HEK293 (cell line): ENCODE measurements around the gene TAGLN.
A peak's percentile ranks its signal among the peaks of the same experiment; 100 is the strongest.

Source experiments
- CTCF ChIA-PET: fragments of 350-600 bp; formaldehyde crosslinking; extraction: SDS; loops from one replicate; lab custom pipeline; 2021; ENCODE audit warnings: antibody characterized with exemption; lab: Yijun Ruan, JAX
- POLR2A ChIA-PET: fragments of 300-600 bp; formaldehyde crosslinking; extraction: SDS; loops from one replicate; lab custom pipeline; 2020; ENCODE audit warnings: antibody characterized with exemption, inconsistent platforms; lab: Yijun Ruan, JAX
- H3K27ac ChIP-seq: fragments of 200-500 bp; sonication (Bioruptor generic); 2 replicates; pipeline ENCODE4 v1.5.1; 2014; ENCODE audit warnings: low read depth, low read length, control low read depth, inconsistent platforms; ENCODE audit errors: extremely low read depth
- H3K36me3 ChIP-seq, 2 experiments: fragments of 200-500 bp in 1 of 2; sonication (Bioruptor generic) in 1 of 2; 1 replicate in 1 of 2; 2 replicates in 1 of 2; pipeline ENCODE4 v1.5.1; 2014 to 2017; ENCODE audit warnings: inconsistent platforms in 2 of 2, low read length in 2 of 2; ENCODE audit not compliant: control insufficient read depth in 2 of 2, insufficient read depth in 1 of 2
- H3K4me1 ChIP-seq: fragments of 200-500 bp; sonication (Bioruptor generic); 2 replicates; pipeline ENCODE4 v1.5.1; 2014; ENCODE audit warnings: mild to moderate bottlenecking, low read length, inconsistent platforms; ENCODE audit not compliant: control insufficient read depth, insufficient read depth
- H3K4me3 ChIP-seq: 2 replicates; pipeline ENCODE4 v1.5.1; 2011; ENCODE audit warnings: low read depth, mild to moderate bottlenecking, control low read depth, low read length, moderate library complexity
- H3K9me3 ChIP-seq: fragments of 200-500 bp; sonication (Bioruptor generic); 2 replicates; pipeline ENCODE4 v1.5.1; 2014; ENCODE audit warnings: low read depth, low read length, inconsistent platforms; ENCODE audit not compliant: control insufficient read depth, insufficient read depth
- GLIS1 ChIP-seq: fragments of 450-650 bp; formaldehyde crosslinking; IDR thresholded peaks from 2 replicates; pipeline ENCODE4 v1.5.1; 2016; ENCODE audit warnings: missing biosample characterization, missing genetic modification characterization
- GLIS2 ChIP-seq: fragments of 450-650 bp; formaldehyde crosslinking; IDR thresholded peaks from 2 replicates; pipeline ENCODE4 v1.5.1; 2016; ENCODE audit warnings: missing biosample characterization, missing genetic modification characterization
- PRDM6 ChIP-seq: fragments of 450-650 bp; formaldehyde crosslinking; IDR thresholded peaks from 2 replicates; pipeline ENCODE4 v1.5.1; 2017; ENCODE audit warnings: missing biosample characterization, missing genetic modification characterization
- SP7 ChIP-seq: fragments of 450-650 bp; formaldehyde crosslinking; IDR thresholded peaks from 2 replicates; pipeline ENCODE4 v1.5.1; 2016; ENCODE audit warnings: missing biosample characterization, missing genetic modification characterization
- ZBTB20 ChIP-seq: fragments of 450-650 bp; formaldehyde crosslinking; IDR thresholded peaks from 2 replicates; pipeline ENCODE4 v1.5.1; 2016; ENCODE audit warnings: missing biosample characterization, missing genetic modification characterization
- ZBTB6 ChIP-seq: fragments of 450-650 bp; formaldehyde crosslinking; IDR thresholded peaks from 2 replicates; pipeline ENCODE4 v1.5.1; 2017; ENCODE audit warnings: missing biosample characterization, missing genetic modification characterization
- ZIC2 ChIP-seq: fragments of 450-650 bp; formaldehyde crosslinking; IDR thresholded peaks from 2 replicates; pipeline ENCODE4 v1.5.1; 2016; ENCODE audit warnings: missing biosample characterization, missing genetic modification characterization
- ZNF335 ChIP-seq: fragments of 450-650 bp; formaldehyde crosslinking; conservative IDR thresholded peaks from 2 replicates; pipeline ENCODE4 v1.5.1; 2016; ENCODE audit warnings: missing biosample characterization, missing genetic modification characterization
- ZNF398 ChIP-seq: fragments of 450-650 bp; formaldehyde crosslinking; IDR thresholded peaks from 2 replicates; pipeline ENCODE4 v1.5.1; 2017; ENCODE audit warnings: missing biosample characterization, missing genetic modification characterization
- ZNF560 ChIP-seq: fragments of 450-650 bp; formaldehyde crosslinking; IDR thresholded peaks from 2 replicates; pipeline ENCODE4 v1.5.1; 2017; ENCODE audit warnings: missing biosample characterization, missing genetic modification characterization, borderline replicate concordance
- ZSCAN30 ChIP-seq: fragments of 450-650 bp; IDR thresholded peaks from 2 replicates; pipeline ENCODE4 v1.5.1; 2018; ENCODE audit warnings: missing biosample characterization, mild to moderate bottlenecking, missing genetic modification characterization, moderate library complexity
- TF ChIP-seq, protein P1 (sequence below): fragments of 450-650 bp; formaldehyde crosslinking; IDR thresholded peaks from 2 replicates; pipeline ENCODE4 v1.5.1; 2017; ENCODE audit warnings: missing biosample characterization, mild to moderate bottlenecking, missing genetic modification characterization, moderate library complexity
- TF ChIP-seq, protein P2 (sequence below): fragments of 450-650 bp; formaldehyde crosslinking; IDR thresholded peaks from 2 replicates; pipeline ENCODE4 v1.5.1; 2016; ENCODE audit warnings: missing biosample characterization, missing genetic modification characterization

Gene TAGLN

DNA sequence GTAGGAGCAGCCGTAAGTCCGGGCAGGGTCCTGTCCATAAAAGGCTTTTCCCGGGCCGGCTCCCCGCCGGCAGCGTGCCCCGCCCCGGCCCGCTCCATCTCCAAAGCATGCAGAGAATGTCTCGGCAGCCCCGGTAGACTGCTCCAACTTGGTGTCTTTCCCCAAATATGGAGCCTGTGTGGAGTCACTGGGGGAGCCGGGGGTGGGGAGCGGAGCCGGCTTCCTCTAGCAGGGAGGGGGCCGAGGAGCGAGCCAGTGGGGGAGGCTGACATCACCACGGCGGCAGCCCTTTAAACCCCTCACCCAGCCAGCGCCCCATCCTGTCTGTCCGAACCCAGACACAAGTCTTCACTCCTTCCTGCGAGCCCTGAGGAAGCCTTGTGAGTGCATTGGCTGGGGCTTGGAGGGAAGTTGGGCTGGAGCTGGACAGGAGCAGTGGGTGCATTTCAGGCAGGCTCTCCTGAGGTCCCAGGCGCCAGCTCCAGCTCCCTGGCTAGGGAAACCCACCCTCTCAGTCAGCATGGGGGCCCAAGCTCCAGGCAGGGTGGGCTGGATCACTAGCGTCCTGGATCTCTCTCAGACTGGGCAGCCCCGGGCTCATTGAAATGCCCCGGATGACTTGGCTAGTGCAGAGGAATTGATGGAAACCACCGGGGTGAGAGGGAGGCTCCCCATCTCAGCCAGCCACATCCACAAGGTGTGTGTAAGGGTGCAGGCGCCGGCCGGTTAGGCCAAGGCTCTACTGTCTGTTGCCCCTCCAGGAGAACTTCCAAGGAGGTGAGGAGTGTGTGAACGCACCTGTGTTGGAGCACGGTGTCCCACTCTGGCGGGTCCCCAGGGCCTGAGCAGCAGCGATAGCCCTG lies at the start of gene TAGLN:
TAGLN (plus strand) TSS at position 318 of the 863 bp plus-strand sequence. CDS start 3,644 bp downstream, outside the sequence.
- Histone ChIP-seq H3K4me3 (peak within 1 kb of the TSS; percentile 11; the same call in 1 of the 2 replicates), H3K27ac (no peak within 1 kb of the TSS), H3K9me3 (no peaks in the 10 kb centered on the region), H3K4me1 (no peaks in the 10 kb centered on the region), H3K36me3 (peaks cover 0 to 23% of the 10 kb centered on the region in 2 experiments; a peak in 1 of 3 replicates)
- CTCF ChIA-PET = interaction anchor here (0.7 to 1.6 kb wide), 6 partner anchors 18 to 268 kb away, joined by 3 to 9 read pairs (median 4); no protein-coding TSS in a partner anchor
- POLR2A ChIA-PET = interaction anchor here (1.8 kb wide), 1 partner anchor 21 kb away, joined by 5 read pairs; the partner anchor contains the start of gene SIDT2
- TF ChIP-seq ZBTB6 (tag by site-specific recombination) = 0 out of 2 replicates have a peak, but pooled peaks have one; percentile 28
- peak; percentile 38; the same call in 1 of the 2 replicates for TF ChIP-seq GLIS2 (tag by site-specific recombination)
- peak; percentile 30 for TF ChIP-seq ZIC2 (tag by site-specific recombination)
- TF ChIP-seq ZNF398 = peak; percentile 60
- no peak; the same call in 1 of the 2 replicates for TF ChIP-seq GLIS1
- TF ChIP-seq, protein P1, sequence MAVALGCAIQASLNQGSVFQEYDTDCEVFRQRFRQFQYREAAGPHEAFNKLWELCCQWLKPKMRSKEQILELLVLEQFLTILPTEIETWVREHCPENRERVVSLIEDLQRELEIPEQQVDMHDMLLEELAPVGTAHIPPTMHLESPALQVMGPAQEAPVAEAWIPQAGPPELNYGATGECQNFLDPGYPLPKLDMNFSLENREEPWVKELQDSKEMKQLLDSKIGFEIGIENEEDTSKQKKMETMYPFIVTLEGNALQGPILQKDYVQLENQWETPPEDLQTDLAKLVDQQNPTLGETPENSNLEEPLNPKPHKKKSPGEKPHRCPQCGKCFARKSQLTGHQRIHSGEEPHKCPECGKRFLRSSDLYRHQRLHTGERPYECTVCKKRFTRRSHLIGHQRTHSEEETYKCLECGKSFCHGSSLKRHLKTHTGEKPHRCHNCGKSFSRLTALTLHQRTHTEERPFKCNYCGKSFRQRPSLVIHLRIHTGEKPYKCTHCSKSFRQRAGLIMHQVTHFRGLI = 0 out of 2 replicates have a peak, but pooled peaks have one; percentile 33
- peak; percentile 40; the same call in 1 of the 2 replicates for TF ChIP-seq ZBTB20 (tag by site-specific recombination)
- TF ChIP-seq ZSCAN30 (tag by site-specific recombination) = no peak
- TF ChIP-seq ZNF335 = no peak
- TF ChIP-seq, protein P2, sequence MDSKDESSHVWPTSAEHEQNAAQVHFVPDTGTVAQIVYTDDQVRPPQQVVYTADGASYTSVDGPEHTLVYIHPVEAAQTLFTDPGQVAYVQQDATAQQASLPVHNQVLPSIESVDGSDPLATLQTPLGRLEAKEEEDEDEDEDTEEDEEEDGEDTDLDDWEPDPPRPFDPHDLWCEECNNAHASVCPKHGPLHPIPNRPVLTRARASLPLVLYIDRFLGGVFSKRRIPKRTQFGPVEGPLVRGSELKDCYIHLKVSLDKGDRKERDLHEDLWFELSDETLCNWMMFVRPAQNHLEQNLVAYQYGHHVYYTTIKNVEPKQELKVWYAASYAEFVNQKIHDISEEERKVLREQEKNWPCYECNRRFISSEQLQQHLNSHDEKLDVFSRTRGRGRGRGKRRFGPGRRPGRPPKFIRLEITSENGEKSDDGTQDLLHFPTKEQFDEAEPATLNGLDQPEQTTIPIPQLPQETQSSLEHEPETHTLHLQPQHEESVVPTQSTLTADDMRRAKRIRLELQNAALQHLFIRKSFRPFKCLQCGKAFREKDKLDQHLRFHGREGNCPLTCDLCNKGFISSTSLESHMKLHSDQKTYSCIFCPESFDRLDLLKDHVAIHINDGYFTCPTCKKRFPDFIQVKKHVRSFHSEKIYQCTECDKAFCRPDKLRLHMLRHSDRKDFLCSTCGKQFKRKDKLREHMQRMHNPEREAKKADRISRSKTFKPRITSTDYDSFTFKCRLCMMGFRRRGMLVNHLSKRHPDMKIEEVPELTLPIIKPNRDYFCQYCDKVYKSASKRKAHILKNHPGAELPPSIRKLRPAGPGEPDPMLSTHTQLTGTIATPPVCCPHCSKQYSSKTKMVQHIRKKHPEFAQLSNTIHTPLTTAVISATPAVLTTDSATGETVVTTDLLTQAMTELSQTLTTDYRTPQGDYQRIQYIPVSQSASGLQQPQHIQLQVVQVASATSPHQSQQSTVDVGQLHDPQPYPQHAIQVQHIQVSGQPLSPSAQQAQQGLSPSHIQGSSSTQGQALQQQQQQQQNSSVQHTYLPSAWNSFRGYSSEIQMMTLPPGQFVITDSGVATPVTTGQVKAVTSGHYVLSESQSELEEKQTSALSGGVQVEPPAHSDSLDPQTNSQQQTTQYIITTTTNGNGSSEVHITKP (tag by site-specific recombination) = peak; percentile 78

GRCh38 chr11:117152066-117152465 lies 47.1 kb upstream of the TAGLN start:
- no peaks in the 10 kb centered on the region for H3K4me1 ChIP-seq
- peaks cover 20 to 74% of the 10 kb centered on the region in 2 experiments; a peak in 2 of 3 replicates for H3K36me3 ChIP-seq
- H3K9me3 ChIP-seq = no peaks in the 10 kb centered on the region
- no peak overlapping the region for H3K4me3 ChIP-seq
- no peak overlapping the region for H3K27ac ChIP-seq
- ChIA-PET POLR2A (interaction anchor here (0.6 kb wide), 1 partner anchor 46 kb away, joined by 9 read pairs; no protein-coding TSS in a partner anchor), CTCF (no interaction called here)
- TF ChIP-seq SP7 (tag by site-specific recombination) (0 out of 2 replicates have a peak, but pooled peaks have one; percentile 23), ZNF560 (no peak), PRDM6 (tag by site-specific recombination) (peak; percentile 38; the same call in 1 of the 2 replicates)
